NCI-H2029 treated with DMSO at 0.1 percent for 48 hours (cell line): Measurements from ENCODE around the gene GALNT9.

Source experiments
- DNase-seq: peaks from one replicate; lab custom pipeline; 2025; lab: John Stamatoyannopoulos, UW

Gene GALNT9

GRCh38 chr12:132167611-132168310 is 161.6 kb downstream of the GALNT9 start:
- DNase-seq, result no peak

- no peak for DNase-seq
Measured at GRCh38 chr12:132166801-132167591, 162.4 kb downstream of the GALNT9 start.

- DNase-seq, result no peak
Measured at GRCh38 chr12:132166093-132166492, 163.3 kb downstream of the GALNT9 start.

- no peak for DNase-seq
Measured at GRCh38 chr12:132165584-132165983, 163.8 kb downstream of the GALNT9 start.

- no peak for DNase-seq
Measured at GRCh38 chr12:132164426-132164825, 165.0 kb downstream of the GALNT9 start.

GRCh38 chr12:132163911-132164288 is 165.5 kb downstream of the GALNT9 start:
- DNase-seq, result no peak

GRCh38 chr12:132163041-132163910 is 166.1 kb downstream of the GALNT9 start:
- DNase-seq, result no peak

- DNase-seq, result no peak
Measured at GRCh38 chr12:132162508-132163031, 166.8 kb downstream of the GALNT9 start.

GRCh38 chr12:132161796-132162507 is 167.4 kb downstream of the GALNT9 start:
- no peak for DNase-seq

- DNase-seq, result no peak
Measured at GRCh38 chr12:132161036-132161781, 168.2 kb downstream of the GALNT9 start.

- DNase-seq, result no peak
Measured at GRCh38 chr12:132160601-132161035, 168.8 kb downstream of the GALNT9 start.

GRCh38 chr12:132160016-132160415 is 169.4 kb downstream of the GALNT9 start:
- DNase-seq, result no peak

GRCh38 chr12:132159555-132160003 is 169.8 kb downstream of the GALNT9 start:
- DNase-seq, result no peak

GRCh38 chr12:132158677-132159554 is 170.5 kb downstream of the GALNT9 start:
- no peak for DNase-seq

- no peak for DNase-seq
Measured at GRCh38 chr12:132157733-132158409, 171.5 kb downstream of the GALNT9 start.

GRCh38 chr12:132156573-132157325 is 172.6 kb downstream of the GALNT9 start:
- no peak for DNase-seq

GRCh38 chr12:132155771-132156572 is 173.4 kb downstream of the GALNT9 start:
- DNase-seq, result no peak
